CD4-positive, alpha-beta memory T cell (primary cell): ENCODE data around the gene S100A1. TPM values are rescaled to one million over a fixed set of nuclear protein-coding genes. Genes with fewer than 3 reads are reported as not detected.

Experiments used
- CTCF ChIA-PET: fragments of 350-600 bp; sonication (Branson Sonifier 250); formaldehyde crosslinking; loops from one replicate; lab custom pipeline; 2021; ENCODE audit warnings: inconsistent platforms; ENCODE audit not compliant: partially characterized antibody; lab: Charles Lee
- POLR2A ChIA-PET: fragments of 350-600 bp; sonication (Branson Sonifier 250); formaldehyde crosslinking; loops from one replicate; lab custom pipeline; 2021; ENCODE audit not compliant: partially characterized antibody; lab: Charles Lee
- DNase-seq, 5 donors: peaks; one replicate each; pipeline versions ENCODE4 v3.0.0 to v3.0.0-alpha.2; 2020 to 2022; ENCODE audit warnings: mixed read lengths in 1 of 5
- H3K27ac ChIP-seq: one replicate; pipeline ENCODE4 v1.7.0; 2013; ENCODE audit warnings: low read depth, low read length
- H3K27me3 ChIP-seq: 2 replicates; pipeline ENCODE4 v1.7.0; 2013; ENCODE audit warnings: mild to moderate bottlenecking, low read length, moderate library complexity; ENCODE audit not compliant: insufficient read depth
- H3K36me3 ChIP-seq: 2 replicates; pipeline ENCODE4 v1.7.0; 2013; ENCODE audit warnings: mild to moderate bottlenecking, low read length, moderate library complexity; ENCODE audit not compliant: insufficient read depth
- H3K4me1 ChIP-seq: 2 replicates; pipeline ENCODE4 v1.7.0; 2013; ENCODE audit warnings: mild to moderate bottlenecking, low read length, moderate library complexity; ENCODE audit not compliant: insufficient read depth
- H3K4me3 ChIP-seq, 2 donors: one replicate each; pipeline ENCODE4 v1.7.0; 2013; ENCODE audit warnings: low read length in 2 of 2, mild to moderate bottlenecking in 1 of 2
- H3K9me3 ChIP-seq, 2 donors: one replicate each; pipeline ENCODE4 v1.7.0; 2013; ENCODE audit warnings: low read length in 2 of 2, control low read depth in 1 of 2; ENCODE audit not compliant: control insufficient read depth in 1 of 2
- H3K27ac Mint-ChIP-seq, 7 donors: one replicate each; pipeline ENCODE4 v1.8.0; 2020 to 2021; ENCODE audit warnings: mixed read lengths in 7 of 7, mild to moderate bottlenecking in 6 of 7, inconsistent platforms in 3 of 7, moderate library complexity in 3 of 7
- H3K27me3 Mint-ChIP-seq, 2 donors: one replicate each; pipeline ENCODE4 v1.8.0; 2020 to 2021; ENCODE audit warnings: mixed read lengths in 2 of 2
- H3K36me3 Mint-ChIP-seq, 2 donors: one replicate each; pipeline ENCODE4 v1.8.0; 2020 to 2021; ENCODE audit warnings: mixed read lengths in 2 of 2, inconsistent platforms in 1 of 2, mild to moderate bottlenecking in 1 of 2
- H3K4me1 Mint-ChIP-seq, 4 donors: one replicate each; pipeline ENCODE4 v1.8.0; 2020 to 2021; ENCODE audit warnings: mixed read lengths in 4 of 4, mild to moderate bottlenecking in 1 of 4
- H3K4me3 Mint-ChIP-seq, 8 donors: one replicate each; pipeline ENCODE4 v1.8.0; 2020 to 2021; ENCODE audit warnings: mixed read lengths in 8 of 8, mild to moderate bottlenecking in 7 of 8, moderate library complexity in 6 of 8, inconsistent platforms in 3 of 8
- H3K9me3 Mint-ChIP-seq, 8 donors: one replicate each; pipeline ENCODE4 v1.8.0; 2020 to 2021; ENCODE audit warnings: mixed read lengths in 8 of 8, mild to moderate bottlenecking in 5 of 8, inconsistent platforms in 3 of 8, moderate library complexity in 1 of 8
- intact Hi-C: fragments of 100-400 bp; cut with micrococcal nuclease; formaldehyde crosslinking; loops from one replicate; pipeline ENCODE4 v1.15.1; 2023
- polyA plus RNA-seq, 2 donors: library from polyadenylated mRNA; unstranded; fragments of 300-500 nt; fragmentation: Illumina TruSeq; gene quantifications; one replicate each; pipeline ENCODE4 v1.2.3, GENCODE V29; 2021
- total RNA-seq, 2 experiments: library from RNA; stranded (reverse); gene quantifications; one replicate each; pipeline ENCODE4 v1.2.3, GENCODE V29; 2021

The S100A1 gene
- total and polyA plus RNA-seq, 4 experiments from 2014 or later, result not detected

- intact Hi-C loops, result no loop called here
- CTCF ChIA-PET, result no interaction called here
- peaks cover 95% of the 10 kb centered on the region for H3K36me3 ChIP-seq
- H3K27ac Mint-ChIP-seq, result peak overlapping the region in 2 of 7 donors; percentile 7 to 74
- no peaks in the 10 kb centered on the region for H3K27me3 ChIP-seq
- no peak overlapping the region for H3K4me3 Mint-ChIP-seq
- no peaks in the 10 kb centered on the region for H3K9me3 ChIP-seq
- H3K4me3 ChIP-seq, result no peak overlapping the region
- H3K4me1 ChIP-seq, result peaks cover 64% of the 10 kb centered on the region
- H3K4me1 Mint-ChIP-seq, result peaks cover 40 to 67% (median 50%) of the 10 kb centered on the region in 4 donors
- POLR2A ChIA-PET, result interaction anchor here (0.6 to 1.4 kb wide), 2 partner anchors 12 to 20 kb away, joined by 3 read pairs; no protein-coding TSS in a partner anchor
- H3K36me3 Mint-ChIP-seq, result peaks cover 55 to 87% of the 10 kb centered on the region in 2 donors
- no peak overlapping the region for H3K27ac ChIP-seq
- no peaks in the 10 kb centered on the region for H3K9me3 Mint-ChIP-seq
- H3K27me3 Mint-ChIP-seq, result no peaks in the 10 kb centered on the region
- DNase-seq, result no peak
These were observed 12.6 kb downstream of the S100A1 start for GRCh38 chr1:153640861-153641260.

- H3K4me1 Mint-ChIP-seq, result peaks cover 38 to 65% (median 49%) of the 10 kb centered on the region in 4 donors
- H3K27ac Mint-ChIP-seq, result peak overlapping the region in 4 of 7 donors; percentile 30 to 58 (median 34)
These were observed 13.9 kb downstream of the S100A1 start for GRCh38 chr1:153642161-153642560.

GRCh38 chr1:153643100-153643499, 14.9 kb downstream of the S100A1 start:
- ChIA-PET CTCF (interaction anchor here (1.1 kb wide), 1 partner anchor 9 kb away, joined by 5 read pairs; no protein-coding TSS in a partner anchor), POLR2A (interaction anchor here (1.2 to 8.9 kb wide), 4 partner anchors 8 to 28 kb away, joined by 3 to 80 read pairs (median 4); partner anchors contain the start of genes CHTOP, ILF2 and SNAPIN)
- Histone ChIP-seq H3K27ac (no peak overlapping the region), H3K36me3 (peaks cover 76% of the 10 kb centered on the region), H3K4me3 (no peak overlapping the region), H3K27me3 (no peaks in the 10 kb centered on the region), H3K4me1 (peaks cover 45% of the 10 kb centered on the region), H3K9me3 (no peaks in the 10 kb centered on the region)
- Mint-ChIP-seq H3K36me3 (peaks cover 44 to 86% of the 10 kb centered on the region in 2 donors), H3K4me1 (peaks cover 37 to 65% (median 47%) of the 10 kb centered on the region in 4 donors), H3K27ac (peak overlapping the region in 5 of 7 donors; percentile 10 to 69 (median 65)), H3K27me3 (no peaks in the 10 kb centered on the region), H3K9me3 (no peaks in the 10 kb centered on the region), H3K4me3 (no peak overlapping the region)
- DNase-seq, result no peak
- intact Hi-C loops, result no loop called here

More at GRCh38 chr1:153642161-153642560, 13.9 kb downstream of the S100A1 start:
- Histone ChIP-seq H3K27ac (peak overlapping the region; percentile 18), H3K4me1 (peaks cover 51% of the 10 kb centered on the region), H3K4me3 (no peak overlapping the region), H3K9me3 (no peaks in the 10 kb centered on the region), H3K27me3 (no peaks in the 10 kb centered on the region), H3K36me3 (peaks cover 85% of the 10 kb centered on the region)
- Mint-ChIP-seq H3K9me3 (no peaks in the 10 kb centered on the region), H3K4me3 (no peak overlapping the region), H3K36me3 (peaks cover 50 to 89% of the 10 kb centered on the region in 2 donors), H3K27me3 (no peaks in the 10 kb centered on the region)
- CTCF ChIA-PET, result no interaction called here
- POLR2A ChIA-PET, result interaction anchor here (0.5 to 8.9 kb wide), 2 partner anchors 7 to 919 kb away, joined by 3 to 80 read pairs; partner anchors contain the start of gene CHTOP
- intact Hi-C loops, result no loop called here
- no peak for DNase-seq

GRCh38 chr1:153643816-153644215, 15.6 kb downstream of the S100A1 start:
- ChIA-PET POLR2A (interaction anchor here (0.9 to 8.9 kb wide), 5 partner anchors 8 to 347 kb away, joined by 3 to 80 read pairs (median 3); partner anchors contain the start of genes CHTOP, ILF2, RPS27 and SNAPIN), CTCF (no interaction called here)
- Histone ChIP-seq H3K27me3 (no peaks in the 10 kb centered on the region), H3K4me1 (peaks cover 45% of the 10 kb centered on the region), H3K4me3 (no peak overlapping the region), H3K27ac (no peak overlapping the region), H3K36me3 (peaks cover 70% of the 10 kb centered on the region), H3K9me3 (no peaks in the 10 kb centered on the region)
- Mint-ChIP-seq H3K4me1 (peaks cover 37 to 70% (median 48%) of the 10 kb centered on the region in 4 donors), H3K27ac (peak overlapping the region in 6 of 7 donors; percentile 47 to 89 (median 73)), H3K4me3 (peak overlapping the region in 1 of 8 donors; percentile 13), H3K9me3 (no peaks in the 10 kb centered on the region), H3K27me3 (no peaks in the 10 kb centered on the region), H3K36me3 (peaks cover 44 to 80% of the 10 kb centered on the region in 2 donors)
- intact Hi-C loops, result no loop called here
- DNase-seq, result no peak

- POLR2A ChIA-PET, result interaction anchor here (3.0 to 8.9 kb wide), 3 partner anchors 9 to 12 kb away, joined by 13 to 80 read pairs (median 21); partner anchors contain the start of genes CHTOP and SNAPIN
- DNase-seq, result no peak
- intact Hi-C loops, result no loop called here
- H3K9me3 ChIP-seq, result no peaks in the 10 kb centered on the region
- peaks cover 41 to 69% (median 52%) of the 10 kb centered on the region in 4 donors for H3K4me1 Mint-ChIP-seq
- no peak overlapping the region for H3K27ac ChIP-seq
- CTCF ChIA-PET, result interaction anchor here (1.3 to 1.7 kb wide), 2 partner anchors 12 to 136 kb away, joined by 4 to 6 read pairs; no protein-coding TSS in a partner anchor
- H3K4me1 ChIP-seq, result peaks cover 41% of the 10 kb centered on the region
- no peak overlapping the region for H3K4me3 ChIP-seq
- H3K36me3 ChIP-seq, result peaks cover 42% of the 10 kb centered on the region
- H3K36me3 Mint-ChIP-seq, result peaks cover 35 to 57% of the 10 kb centered on the region in 2 donors
- H3K4me3 Mint-ChIP-seq, result peak overlapping the region in 1 of 8 donors; percentile 63
- H3K27ac Mint-ChIP-seq, result peak overlapping the region; percentile 52 to 83 (median 66)
- no peaks in the 10 kb centered on the region for H3K9me3 Mint-ChIP-seq
- H3K27me3 Mint-ChIP-seq, result no peaks in the 10 kb centered on the region
- no peaks in the 10 kb centered on the region for H3K27me3 ChIP-seq
These were observed 18.6 kb downstream of the S100A1 start for GRCh38 chr1:153646672-153647345.

- peak overlapping the region in 6 of 7 donors; percentile 4 to 70 (median 50) for H3K27ac Mint-ChIP-seq
- peak overlapping the region in 1 of 8 donors; percentile 33 for H3K4me3 Mint-ChIP-seq
- Histone ChIP-seq H3K27me3 (no peaks in the 10 kb centered on the region), H3K4me3 (no peak overlapping the region), H3K27ac (no peak overlapping the region), H3K36me3 (peaks cover 37% of the 10 kb centered on the region), H3K9me3 (no peaks in the 10 kb centered on the region), H3K4me1 (peaks cover 41% of the 10 kb centered on the region)
- ChIA-PET POLR2A (interaction anchor here (3.0 to 8.9 kb wide), 3 partner anchors 10 to 13 kb away, joined by 13 to 80 read pairs (median 21); partner anchors contain the start of genes CHTOP and SNAPIN), CTCF (interaction anchor here (1.3 to 1.7 kb wide), 2 partner anchors 12 to 137 kb away, joined by 4 to 6 read pairs; no protein-coding TSS in a partner anchor)
- peaks cover 31 to 52% of the 10 kb centered on the region in 2 donors for H3K36me3 Mint-ChIP-seq
- intact Hi-C loops, result no loop called here
- DNase-seq, result no peak
- peaks cover 38 to 65% (median 52%) of the 10 kb centered on the region in 4 donors for H3K4me1 Mint-ChIP-seq
- no peaks in the 10 kb centered on the region for H3K27me3 Mint-ChIP-seq
- no peaks in the 10 kb centered on the region for H3K9me3 Mint-ChIP-seq
These were observed 19.1 kb downstream of the S100A1 start for GRCh38 chr1:153647346-153647714.
